NCI-H460 (cell line): Measurements from ENCODE around the gene MAFB. TPM values are rescaled to one million over a fixed set of nuclear protein-coding genes. Genes with fewer than 3 reads are reported as not detected.

ENCODE experiments used
- DNase-seq: peaks from one replicate; pipeline ENCODE4 v3.0.0-alpha.2; 2016; ENCODE audit warnings: low read depth; ENCODE audit errors: extremely low read depth
- total RNA-seq: library from RNA; depleted of rRNA; stranded (reverse); fragments of >200 nt; shearing (Covaris generic); gene quantifications from 2 replicates; pipeline ENCODE4 v1.2.3, GENCODE V29; 2014

MAFB gene
- total RNA-seq, 1 experiment from 2014 or later: not detected

GRCh38 chr20:40663991-40664880, 24.8 kb downstream of the MAFB start:
- DNase-seq: no peak

- DNase-seq: no peak
These were observed 25.7 kb downstream of the MAFB start for GRCh38 chr20:40663304-40663790.

GRCh38 chr20:40659567-40659966, 29.5 kb downstream of the MAFB start:
- DNase-seq: no peak

- DNase-seq: no peak
These were observed 30.5 kb downstream of the MAFB start for GRCh38 chr20:40658509-40658908.

- no peak for DNase-seq
These were observed 31.5 kb downstream of the MAFB start for GRCh38 chr20:40657526-40657925.

GRCh38 chr20:40655451-40655850, 33.6 kb downstream of the MAFB start:
- DNase-seq: no peak

GRCh38 chr20:40654876-40655275, 34.2 kb downstream of the MAFB start:
- DNase-seq: no peak

- DNase-seq: no peak
These were observed 36.5 kb downstream of the MAFB start for GRCh38 chr20:40652441-40652987.

- no peak for DNase-seq
These were observed 37.9 kb downstream of the MAFB start for GRCh38 chr20:40651151-40651550.

GRCh38 chr20:40650707-40651106, 38.3 kb downstream of the MAFB start:
- DNase-seq: no peak

GRCh38 chr20:40648210-40649072, 40.6 kb downstream of the MAFB start:
- no peak for DNase-seq

GRCh38 chr20:40646813-40647212, 42.2 kb downstream of the MAFB start:
- no peak for DNase-seq

- DNase-seq: no peak
These were observed 42.7 kb downstream of the MAFB start for GRCh38 chr20:40646361-40646760.

- no peak for DNase-seq
These were observed 44.2 kb downstream of the MAFB start for GRCh38 chr20:40644863-40645262.

GRCh38 chr20:40643891-40644290, 45.1 kb downstream of the MAFB start:
- no peak for DNase-seq

GRCh38 chr20:40641809-40642208, 47.2 kb downstream of the MAFB start:
- DNase-seq: no peak

- no peak for DNase-seq
These were observed 47.8 kb downstream of the MAFB start for GRCh38 chr20:40641202-40641601.

GRCh38 chr20:40640667-40641066, 48.4 kb downstream of the MAFB start:
- DNase-seq: no peak

- no peak for DNase-seq
These were observed 49.2 kb downstream of the MAFB start for GRCh38 chr20:40639676-40640355.

- DNase-seq: no peak
These were observed 49.9 kb downstream of the MAFB start for GRCh38 chr20:40639132-40639531.

GRCh38 chr20:40638414-40638813, 50.6 kb downstream of the MAFB start:
- DNase-seq: no peak
